Measurements from ENCODE around the gene KLK6. TPM values are rescaled to one million over a fixed set of nuclear protein-coding genes. Genes with fewer than 3 reads are reported as not detected.

KLK6 gene
- total and polyA plus RNA-seq, 4 donors = not detected

- TF ChIP-seq CTCF (IDR thresholded peaks at IDR 0.05; ENCODE audit: low read depth, low read length, missing input control) (no peak), RXRA (IDR thresholded peaks at IDR 0.05) (no peak), JUND (IDR thresholded peaks at IDR 0.05) (no peak), GABPA (IDR thresholded peaks at IDR 0.05 in 1 of 2, conservative IDR thresholded peaks at IDR 0.05 in 1 of 2) (no peak), ZBTB33 (IDR thresholded peaks at IDR 0.05) (no peak)
These were observed 16.5 kb downstream of the KLK6 start, which contains the start of gene KLK5 (continued) for GRCh38 chr19:50952910-50953309.

DNA sequence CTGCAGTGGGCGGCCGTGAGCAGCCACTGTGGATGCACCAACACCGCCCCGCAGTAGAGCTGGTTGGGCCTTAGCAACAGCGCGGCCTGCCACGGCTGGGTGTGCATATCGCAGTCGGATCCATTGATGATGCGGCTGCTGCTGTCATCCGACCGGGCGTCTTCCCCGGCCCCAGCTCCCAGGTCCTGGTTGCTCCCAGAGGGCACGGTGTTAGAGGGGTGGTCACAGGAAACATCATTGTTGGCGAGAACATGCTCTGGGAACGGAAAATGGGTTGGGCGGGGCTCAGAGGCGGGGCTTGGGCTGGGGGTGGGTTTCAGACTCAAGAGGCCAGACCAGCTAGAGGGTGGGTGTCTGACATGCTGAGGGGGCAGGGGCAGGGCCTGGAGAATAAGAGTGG is 19.5 kb downstream of the KLK6 start:
- H3K4me1 ChIP-seq (ENCODE audit: control insufficient read depth in 4 of 4, insufficient read depth in 4 of 4, low read length in 3 of 4) = no peaks in the 10 kb centered on the region
- no peak overlapping the region for H3K9ac ChIP-seq (ENCODE audit: low read depth in 1 of 2, low read length in 2 of 2)
- H3K27me3 ChIP-seq (ENCODE audit: control insufficient read depth in 4 of 4, insufficient read depth in 4 of 4, low read length in 3 of 4) = peaks cover 0 to 7% (median 1%) of the 10 kb centered on the region in 4 donors
- WGBS = 68% methylated on average over 19 of the region's 19 CpGs
- no peaks in the 10 kb centered on the region for H3K36me3 ChIP-seq (ENCODE audit: control insufficient read depth in 4 of 4, insufficient read depth in 3 of 4, low read depth in 1 of 4, low read length in 3 of 4)
- H3K27ac ChIP-seq (ENCODE audit: low read depth in 1 of 2, low read length in 2 of 2) = no peak overlapping the region
- DNase-seq (ENCODE audit: low spot score) = no peak
- no peak for TF ChIP-seq ATF3 (IDR thresholded peaks at IDR 0.05)
- TF ChIP-seq ZBTB33 (IDR thresholded peaks at IDR 0.05) = no peak
- TF ChIP-seq GABPA (IDR thresholded peaks at IDR 0.05 in 1 of 2, conservative IDR thresholded peaks at IDR 0.05 in 1 of 2) = no peak
- no peak for TF ChIP-seq SP1 (IDR thresholded peaks at IDR 0.05)
- TF ChIP-seq REST (IDR thresholded peaks at IDR 0.05) = no peak
- TF ChIP-seq RAD21 (IDR thresholded peaks at IDR 0.05) = no peak
- TF ChIP-seq TAF1 (conservative IDR thresholded peaks at IDR 0.05) = no peak
- no peak for TF ChIP-seq NR2F2 (IDR thresholded peaks at IDR 0.05)
- TF ChIP-seq, protein P1, sequence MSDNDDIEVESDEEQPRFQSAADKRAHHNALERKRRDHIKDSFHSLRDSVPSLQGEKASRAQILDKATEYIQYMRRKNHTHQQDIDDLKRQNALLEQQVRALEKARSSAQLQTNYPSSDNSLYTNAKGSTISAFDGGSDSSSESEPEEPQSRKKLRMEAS (IDR thresholded peaks at IDR 0.05) = no peak
- no peak for TF ChIP-seq RXRA (IDR thresholded peaks at IDR 0.05)
- no peak for TF ChIP-seq HNF4A (conservative IDR thresholded peaks at IDR 0.05)
- TF ChIP-seq FOXA2 (IDR thresholded peaks at IDR 0.05) = no peak
- TF ChIP-seq JUND (IDR thresholded peaks at IDR 0.05) = no peak
- no peak for TF ChIP-seq YY1 (IDR thresholded peaks at IDR 0.05)
- no peaks in the 10 kb centered on the region for H3K9me3 ChIP-seq (ENCODE audit: control insufficient read depth in 4 of 4, low read length in 3 of 4)
- H3K4me3 ChIP-seq (ENCODE audit: low read depth in 1 of 3, low read length in 3 of 3) = no peak overlapping the region

Measured in liver (tissue), 9 donors.